ENCODE measurements around the gene ATG10.

Gene ATG10

GRCh38 chr5:81971712-81972491 is at the start of gene ATG10:
Gene ATG10 (plus strand): TSS chr5:81972023. CDS start chr5:81987571, 15,548 bp downstream.
- Histone ChIP-seq H3K27me3 (replicated peaks) (no peaks in the 10 kb centered on the region), H3K27ac (peak within 1 kb of the TSS; percentile 92), H3K4me3 (ENCODE audit: low read depth, low read length) (peak within 1 kb of the TSS; percentile 62), H3K36me3 (replicated peaks) (no peaks in the 10 kb centered on the region)
- DNase-seq = peak; percentile 71
- in situ Hi-C loops (cut with HindIII; ENCODE audit: low pct_ligation_motif_present, low sequenced_read_pairs) = no loop called here
- no peak for TF ChIP-seq CTCF (IDR thresholded peaks at IDR 0.05; ENCODE audit: low read depth, low read length, missing control alignments)

DNA sequence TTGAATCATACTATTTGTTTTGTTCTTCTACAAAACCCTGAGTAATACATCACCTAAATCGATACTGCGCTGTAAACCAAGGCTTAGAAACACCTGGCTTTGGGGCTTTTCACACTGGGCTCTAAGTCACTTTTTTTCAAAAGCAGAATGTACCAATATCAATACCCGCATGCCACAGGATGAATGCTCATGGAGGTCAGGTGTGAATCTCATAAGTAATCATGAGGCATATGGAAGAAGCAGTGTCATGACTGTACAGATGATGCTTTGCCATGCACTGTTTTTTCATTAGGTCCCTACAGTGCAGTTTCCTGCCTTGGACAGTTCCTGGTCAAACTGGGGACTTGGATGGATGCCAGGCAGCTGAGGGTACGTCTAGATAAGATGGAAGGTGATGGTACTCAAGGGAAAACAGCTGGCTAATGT is 49.0 kb upstream of the ATG10 start:
- H3K27ac ChIP-seq = no peak overlapping the region
- H3K27me3 ChIP-seq (replicated peaks) = no peaks in the 10 kb centered on the region
- H3K4me3 ChIP-seq (ENCODE audit: low read depth, low read length) = no peak overlapping the region
- no peak for DNase-seq
- in situ Hi-C loops (cut with HindIII; ENCODE audit: low pct_ligation_motif_present, low sequenced_read_pairs) = no loop called here
- H3K36me3 ChIP-seq (replicated peaks) = no peaks in the 10 kb centered on the region
- TF ChIP-seq CTCF (IDR thresholded peaks at IDR 0.05; ENCODE audit: low read depth, low read length, missing control alignments) = no peak

- Histone ChIP-seq H3K4me3 (ENCODE audit: low read depth, low read length) (no peak overlapping the region), H3K36me3 (replicated peaks) (no peaks in the 10 kb centered on the region), H3K27me3 (replicated peaks) (no peaks in the 10 kb centered on the region), H3K27ac (no peak overlapping the region)
- in situ Hi-C loops (cut with HindIII; ENCODE audit: low pct_ligation_motif_present, low sequenced_read_pairs) = no loop called here
- no peak for DNase-seq
- TF ChIP-seq CTCF (IDR thresholded peaks at IDR 0.05; ENCODE audit: low read depth, low read length, missing control alignments) = no peak
These were observed 47.4 kb upstream of the ATG10 start for GRCh38 chr5:81924442-81924841.

DNA sequence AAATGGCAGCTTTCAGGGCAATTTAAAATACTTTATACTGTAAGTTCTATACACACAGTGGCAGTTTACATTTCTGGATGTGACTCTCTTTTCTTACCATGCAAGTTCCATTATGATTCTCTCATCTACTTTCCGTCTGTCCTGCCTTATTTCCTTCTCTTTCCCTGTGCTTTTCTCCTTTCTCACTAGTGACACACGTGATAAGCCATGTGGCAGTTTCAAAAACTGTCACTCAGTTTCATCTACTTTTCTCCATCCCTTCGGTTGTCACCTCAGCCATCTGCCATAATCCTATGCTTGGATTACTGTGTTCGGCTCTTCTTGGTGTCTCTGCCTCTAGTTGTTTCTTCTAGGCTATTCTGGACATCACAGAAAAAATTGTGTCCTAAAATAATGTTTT is 46.8 kb upstream of the ATG10 start:
- Histone ChIP-seq H3K36me3 (replicated peaks) (no peaks in the 10 kb centered on the region), H3K4me3 (ENCODE audit: low read depth, low read length) (no peak overlapping the region), H3K27me3 (replicated peaks) (no peaks in the 10 kb centered on the region), H3K27ac (no peak overlapping the region)
- in situ Hi-C loops (cut with HindIII; ENCODE audit: low pct_ligation_motif_present, low sequenced_read_pairs) = no loop called here
- no peak for DNase-seq
- TF ChIP-seq CTCF (IDR thresholded peaks at IDR 0.05; ENCODE audit: low read depth, low read length, missing control alignments) = no peak

DNA sequence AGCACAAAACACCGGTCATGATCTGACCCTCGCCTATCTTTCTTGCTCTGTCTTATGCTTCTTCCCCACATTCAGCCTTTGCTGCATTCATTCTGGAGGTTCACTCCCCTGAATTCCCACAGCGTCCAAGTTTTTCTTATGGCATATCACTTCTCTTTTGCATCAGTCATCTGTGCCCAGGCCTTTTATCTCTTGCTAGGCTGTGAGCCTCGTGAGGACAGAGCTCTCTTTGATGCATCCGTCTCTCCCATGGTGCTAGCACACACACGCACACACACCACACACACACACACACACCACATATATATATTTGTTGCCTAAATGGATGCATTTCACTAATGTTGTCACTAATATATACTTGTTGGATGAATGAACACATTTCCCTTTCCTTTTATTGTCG is 45.8 kb upstream of the ATG10 start:
- no peak for TF ChIP-seq CTCF (IDR thresholded peaks at IDR 0.05; ENCODE audit: low read depth, low read length, missing control alignments)
- Histone ChIP-seq H3K27ac (no peak overlapping the region), H3K27me3 (replicated peaks) (no peaks in the 10 kb centered on the region), H3K4me3 (ENCODE audit: low read depth, low read length) (no peak overlapping the region), H3K36me3 (replicated peaks) (no peaks in the 10 kb centered on the region)
- in situ Hi-C loops (cut with HindIII; ENCODE audit: low pct_ligation_motif_present, low sequenced_read_pairs) = no loop called here
- no peak for DNase-seq

GRCh38 chr5:81936066-81936465 is 35.8 kb upstream of the ATG10 start:
- in situ Hi-C loops (cut with HindIII; ENCODE audit: low pct_ligation_motif_present, low sequenced_read_pairs) = no loop called here
- no peak for TF ChIP-seq CTCF (IDR thresholded peaks at IDR 0.05; ENCODE audit: low read depth, low read length, missing control alignments)
- Histone ChIP-seq H3K27ac (no peak overlapping the region), H3K4me3 (ENCODE audit: low read depth, low read length) (no peak overlapping the region), H3K27me3 (replicated peaks) (no peaks in the 10 kb centered on the region), H3K36me3 (replicated peaks) (no peaks in the 10 kb centered on the region)
- no peak for DNase-seq
